Adipose tissue (tissue), 3 donors: ENCODE data around the gene RALGAPA2. TPM values are rescaled to one million over a fixed set of nuclear protein-coding genes. Genes with fewer than 3 reads are reported as not detected.

Experiments
- H3K27ac ChIP-seq: one replicate; pipeline ENCODE4 v1.5.1; 2013; ENCODE audit warnings: low read depth, low read length
- WGBS, 3 donors: extraction: QIAGEN DNeasy Blood & Tissue Kit; methylation state at CpG; one replicate each; pipeline ENCODE4 v1.1.7; 2013; 5-methylcytosine and 5-hydroxymethylcytosine counted together
- polyA plus RNA-seq, 3 donors: library from polyadenylated mRNA; stranded (reverse); fragments of 200-250 nt; gene quantifications; one replicate each; pipeline ENCODE4 v1.2.3, GENCODE V29; 2013
- donor health status: healthy with polysubstance abuse.
- donor health status: Bipolar disorder and iron deficiency.
- donor health status: healthy.

Gene RALGAPA2
- polyA plus RNA-seq, 3 donors, result 12.3 to 21.7 (median 12.6) TPM

DNA sequence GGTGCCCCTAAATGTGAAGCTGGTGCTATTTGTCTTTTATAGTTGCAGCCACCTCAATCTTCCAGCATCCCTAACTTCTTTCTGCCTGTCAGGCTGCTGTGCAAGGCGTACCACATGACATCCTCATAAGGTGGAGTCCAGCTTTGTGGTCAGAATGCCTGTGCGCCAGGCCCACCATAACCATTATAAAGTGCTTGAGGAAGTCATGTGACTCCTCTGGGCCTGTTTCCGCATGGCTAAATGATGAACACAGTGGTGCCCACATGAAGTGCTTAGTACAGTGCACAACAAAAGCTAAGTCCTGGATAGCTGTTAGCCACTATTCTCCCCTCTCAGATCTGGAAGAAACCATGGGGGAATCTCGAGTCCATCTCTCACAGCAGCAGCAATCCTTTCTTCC, 268.9 kb downstream of the RALGAPA2 start:
- no peak overlapping the region for H3K27ac ChIP-seq
- 70 to 90% (median 77%) methylated on average over 4 of the region's 4 CpGs for WGBS, 3 donors

DNA sequence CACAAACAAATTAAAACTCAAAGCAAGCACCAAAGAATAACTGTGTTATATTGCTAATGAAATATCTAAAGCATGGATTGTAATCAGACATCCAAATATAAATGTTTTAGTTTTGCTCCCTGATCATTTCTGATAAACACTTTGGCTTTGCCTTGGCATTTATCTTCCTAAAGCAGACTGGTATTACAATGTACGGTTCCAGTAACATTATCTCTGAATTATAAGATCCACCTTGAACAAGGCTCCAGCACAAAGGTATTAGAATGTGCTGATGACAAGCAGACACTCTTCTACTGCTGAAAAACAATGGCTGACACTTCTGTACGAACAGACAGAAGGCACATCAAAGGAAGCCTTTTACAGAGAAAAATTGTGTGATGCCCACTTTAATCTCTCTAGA, 270.0 kb downstream of the RALGAPA2 start:
- no peak overlapping the region for H3K27ac ChIP-seq
- 89 to 92% (median 89%) methylated on average over 2 of the region's 2 CpGs for WGBS, 3 donors

DNA sequence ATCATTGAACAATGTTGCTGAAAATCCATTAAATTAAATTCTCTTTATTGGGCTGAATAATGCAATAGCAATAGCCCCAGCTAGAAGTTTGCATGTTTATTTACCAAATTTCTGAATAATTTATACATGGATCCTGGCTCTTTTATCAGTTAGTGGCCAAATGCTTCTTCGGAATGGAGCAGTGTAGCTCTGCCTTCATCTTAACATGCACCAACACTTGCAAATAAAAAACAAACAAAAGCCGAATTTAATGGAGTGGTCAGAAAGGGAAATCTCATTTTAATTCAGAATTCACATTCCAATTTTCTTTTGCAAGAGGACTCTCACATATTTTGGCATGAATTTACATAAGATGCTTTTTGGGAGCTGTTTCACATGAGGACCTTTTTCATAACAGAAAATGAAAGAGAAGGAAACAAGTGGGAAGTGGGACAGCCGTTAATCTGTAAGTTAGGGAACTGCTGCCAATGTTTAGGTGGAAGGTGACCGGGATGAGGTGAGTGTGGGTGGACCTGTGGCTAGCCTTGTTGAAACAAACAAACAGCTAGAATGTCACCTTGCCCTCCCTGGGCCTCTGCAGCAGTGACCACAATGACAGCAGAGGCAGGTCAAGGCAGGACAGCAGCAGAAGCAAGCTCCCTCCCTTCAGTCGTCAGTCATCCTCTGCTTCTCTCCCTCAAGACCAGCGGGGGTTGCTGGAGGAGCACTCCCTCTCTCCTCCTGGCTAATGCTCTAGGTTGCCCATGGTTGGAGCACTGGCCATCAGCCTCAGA, 271.4 kb downstream of the RALGAPA2 start:
- H3K27ac ChIP-seq, result no peak overlapping the region
- 30 to 52% (median 48%) methylated on average over 6 of the region's 6 CpGs for WGBS, 3 donors

DNA sequence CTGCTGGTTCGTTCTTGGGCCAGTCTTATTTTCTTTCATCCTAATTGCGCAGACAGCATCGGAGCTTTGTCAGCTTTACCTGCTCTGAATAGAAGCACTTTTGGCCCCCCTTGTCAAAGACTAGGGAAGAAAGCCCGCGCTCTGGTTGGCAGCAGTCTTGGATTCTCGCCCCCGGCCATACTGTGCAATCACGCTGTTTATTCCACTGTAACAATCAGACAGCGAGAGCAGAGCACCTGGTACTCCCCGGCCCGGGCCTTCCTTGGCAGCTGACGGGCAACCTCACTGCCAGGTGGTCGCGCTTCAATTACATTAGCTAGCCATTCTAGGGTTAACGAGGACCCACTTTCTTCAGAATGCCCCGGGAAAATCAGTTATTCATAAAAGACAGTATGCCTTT, 272.0 kb downstream of the RALGAPA2 start:
- WGBS, 3 donors, result 41 to 95% (median 93%) methylated on average over 16 of the region's 16 CpGs
- no peak overlapping the region for H3K27ac ChIP-seq

DNA sequence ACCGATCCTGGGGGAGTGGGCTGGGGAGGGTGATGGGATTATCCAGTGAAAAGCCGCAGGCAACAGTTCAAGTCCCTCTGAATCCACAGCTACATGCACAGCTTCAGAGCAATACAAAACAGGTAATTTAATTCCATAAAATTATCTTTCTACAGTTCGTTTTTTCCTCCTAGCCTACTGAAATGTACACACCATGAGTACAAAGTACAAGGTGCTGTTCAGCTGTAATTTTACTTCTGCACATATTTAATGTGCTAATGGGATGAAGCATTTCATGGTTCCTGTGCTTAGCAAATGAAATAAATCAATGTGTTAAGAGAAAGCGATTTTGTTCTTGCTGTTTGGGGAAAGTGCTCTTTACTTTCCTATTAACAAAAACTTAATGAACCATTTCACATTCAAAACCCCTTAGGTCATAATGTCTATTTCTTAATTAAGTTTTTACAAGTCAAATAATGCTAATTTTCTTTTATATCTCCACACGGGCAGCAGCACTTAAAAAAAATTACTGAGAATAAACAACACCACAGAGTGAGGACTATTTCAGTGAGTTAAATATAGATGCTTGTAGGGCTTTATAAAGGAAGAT, 272.7 kb downstream of the RALGAPA2 start:
- 40 to 93% (median 85%) methylated on average over 5 of the region's 5 CpGs for WGBS, 3 donors
- no peak overlapping the region for H3K27ac ChIP-seq

DNA sequence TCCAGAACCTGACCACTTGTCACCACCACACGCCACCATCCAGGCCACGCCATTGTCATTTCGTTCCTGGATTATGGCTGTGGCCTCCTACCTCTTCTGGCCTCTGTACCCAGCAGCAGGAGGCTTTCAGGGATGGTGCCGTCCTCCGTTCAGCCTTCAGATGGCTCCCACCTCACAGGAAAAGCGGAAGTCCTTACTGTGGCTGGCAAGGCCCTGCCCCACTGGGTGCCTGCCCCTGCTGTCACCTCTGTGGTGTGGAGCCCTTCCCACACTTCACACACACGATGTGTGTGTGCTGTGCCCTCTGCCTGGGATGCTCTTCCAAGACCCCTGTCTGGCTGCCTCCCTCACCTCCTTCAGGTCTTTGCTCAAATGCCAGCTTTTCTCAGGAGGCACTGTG, 275.1 kb downstream of the RALGAPA2 start:
- 92 to 98% (median 97%) methylated on average over 7 of the region's 7 CpGs for WGBS, 3 donors

DNA sequence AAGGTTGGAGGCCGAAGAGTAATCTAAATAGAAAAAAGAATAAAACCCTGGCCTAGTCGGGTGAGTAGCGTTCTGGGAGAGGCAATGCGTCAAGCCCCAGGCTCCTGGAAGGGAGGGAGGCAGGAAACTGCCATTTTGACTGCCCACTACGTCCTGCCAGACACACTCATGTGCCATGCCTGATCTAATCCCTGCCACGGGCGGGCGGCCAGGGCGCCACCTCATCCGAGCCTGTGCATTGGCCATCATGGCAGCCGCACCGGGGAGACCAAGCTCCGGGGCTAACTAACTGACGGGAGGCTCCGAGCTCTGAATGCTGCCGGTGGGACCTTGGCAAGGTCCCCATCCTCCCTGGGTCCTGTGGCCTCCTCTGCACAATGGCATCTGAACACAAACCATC, 275.8 kb downstream of the RALGAPA2 start:
- no peak overlapping the region for H3K27ac ChIP-seq
- WGBS, 3 donors, result 95 to 97% (median 96%) methylated on average over 16 of the region's 16 CpGs

More for the DNA sequence above, 275.1 kb downstream of the RALGAPA2 start:
- no peak overlapping the region for H3K27ac ChIP-seq

DNA sequence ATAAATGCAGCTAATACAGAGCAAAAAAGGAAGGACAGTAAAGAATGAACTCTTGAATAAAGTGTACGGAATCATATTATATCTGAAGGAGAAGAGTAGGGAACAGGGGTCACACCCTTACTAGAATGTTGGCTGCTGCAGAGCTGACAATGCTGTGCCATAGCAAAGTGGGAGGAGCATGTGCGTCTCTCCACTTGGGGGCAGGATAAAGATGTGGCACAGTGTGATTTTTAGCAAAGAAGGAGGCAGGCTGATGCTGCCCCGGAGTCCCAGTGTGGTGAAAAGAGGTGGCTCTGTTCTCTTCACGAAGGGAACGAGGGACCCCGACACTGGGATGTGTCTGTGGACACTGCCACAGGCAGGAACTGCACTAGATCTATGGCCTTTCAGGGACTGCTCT, 277.0 kb downstream of the RALGAPA2 start:
- WGBS, 3 donors, result 85 to 89% (median 87%) methylated on average over 6 of the region's 6 CpGs
- H3K27ac ChIP-seq, result no peak overlapping the region

DNA sequence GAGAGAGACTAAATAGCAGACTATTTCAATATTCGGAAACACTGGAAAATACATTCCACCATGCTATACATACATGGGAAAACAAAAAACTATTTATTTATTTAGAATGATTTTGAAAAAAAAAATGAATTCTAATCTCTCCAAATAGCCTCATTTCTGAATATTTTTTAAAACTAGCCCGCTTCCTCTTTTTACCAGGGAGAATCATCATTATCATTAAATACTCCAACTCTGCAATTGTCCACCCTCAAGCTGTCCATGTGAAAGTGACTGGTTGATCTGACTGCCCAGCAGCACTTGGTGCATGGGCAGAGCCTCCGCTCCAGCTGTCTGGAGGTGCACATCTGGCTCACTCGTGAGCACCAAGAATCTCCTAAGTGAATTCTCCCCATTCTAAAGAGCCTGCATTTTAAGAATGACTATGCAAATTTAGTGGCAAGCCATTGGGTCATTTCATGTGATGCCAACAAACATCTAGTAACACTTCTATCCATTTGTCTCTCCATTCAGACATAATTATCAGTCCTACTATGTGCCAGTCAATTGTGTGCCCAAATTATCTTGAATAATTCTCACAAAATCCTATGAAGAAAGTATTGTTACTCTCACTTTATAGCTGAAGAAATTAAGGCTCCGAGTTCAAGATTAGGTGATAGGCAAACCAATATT, 279.7 kb downstream of the RALGAPA2 start:
- H3K27ac ChIP-seq, result no peak overlapping the region
- 95 to 98% (median 95%) methylated on average over 5 of the region's 5 CpGs for WGBS, 3 donors

DNA sequence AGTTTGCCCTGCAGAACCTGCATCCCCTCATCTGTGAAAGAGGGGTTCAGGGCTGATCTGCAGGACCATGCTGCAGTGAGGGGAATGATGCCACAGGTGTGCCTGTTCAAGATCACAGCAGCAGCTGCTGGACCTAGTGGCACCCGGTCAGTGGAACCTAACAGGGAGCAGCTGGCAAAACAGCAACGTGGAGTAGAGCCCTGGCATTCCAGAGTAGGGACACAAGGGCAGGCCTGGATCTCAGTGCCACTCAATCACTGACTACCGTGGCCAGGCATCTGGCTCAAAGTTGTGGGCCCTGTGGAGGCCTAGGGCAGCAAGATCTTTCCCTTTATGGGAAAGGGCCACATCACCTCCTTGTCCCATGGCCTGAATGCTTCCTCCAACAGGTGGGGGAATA, 282.4 kb downstream of the RALGAPA2 start:
- WGBS, 3 donors, result 86 to 89% (median 86%) methylated on average over 3 of the region's 3 CpGs
- no peak overlapping the region for H3K27ac ChIP-seq

DNA sequence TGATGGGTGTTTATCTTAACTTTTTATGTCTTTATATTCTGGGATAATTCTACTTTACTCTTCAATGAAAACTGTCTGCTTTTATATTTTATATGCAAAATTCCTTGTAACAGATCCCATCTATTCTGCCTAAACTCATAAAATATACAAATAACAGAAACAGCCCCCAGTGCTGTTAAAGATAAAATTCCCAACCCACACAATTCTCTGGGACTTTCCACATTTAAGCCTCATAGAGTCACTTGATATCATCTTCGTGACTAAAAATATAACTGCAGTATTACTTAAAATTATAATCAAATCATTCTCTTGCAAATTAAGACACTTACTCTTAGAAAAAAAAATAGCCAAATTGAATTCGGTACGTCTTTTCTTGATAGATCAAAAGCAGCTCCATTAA, 284.4 kb downstream of the RALGAPA2 start:
- H3K27ac ChIP-seq, result no peak overlapping the region
- 82 to 90% (median 89%) methylated on average over 3 of the region's 3 CpGs for WGBS, 3 donors

DNA sequence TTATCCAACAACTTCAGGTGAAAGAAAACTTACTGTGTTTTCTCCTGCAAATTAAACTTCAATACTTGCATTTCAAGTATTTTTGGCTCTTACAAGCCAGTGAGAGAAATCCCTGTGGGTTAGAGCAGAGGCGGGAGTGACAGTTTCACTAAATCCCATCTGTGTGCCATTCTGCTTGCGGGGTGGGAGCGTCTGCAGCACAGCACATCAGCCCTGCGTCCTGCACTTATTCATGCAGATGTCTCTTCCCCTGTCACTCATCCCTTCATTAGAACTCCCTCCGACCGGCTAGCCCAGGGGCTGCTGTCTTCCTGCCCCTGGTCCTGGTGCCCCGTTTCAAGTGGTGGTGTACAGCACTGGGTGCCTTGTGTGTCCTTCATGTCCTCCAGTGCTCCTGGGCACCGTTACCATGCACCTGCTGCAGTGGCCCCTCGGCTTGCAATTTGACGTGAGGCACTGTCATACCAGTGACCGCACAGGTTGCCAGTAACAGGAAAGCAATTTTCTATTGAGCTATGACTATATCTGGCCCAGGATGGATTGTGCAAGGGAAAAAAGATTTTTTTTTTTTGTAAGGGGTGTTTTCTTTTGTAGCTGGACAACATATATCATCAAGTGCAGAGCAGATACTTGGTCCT, 285.1 kb downstream of the RALGAPA2 start:
- WGBS, 3 donors, result 83 to 92% (median 84%) methylated on average over 11 of the region's 11 CpGs
- H3K27ac ChIP-seq, result no peak overlapping the region

DNA sequence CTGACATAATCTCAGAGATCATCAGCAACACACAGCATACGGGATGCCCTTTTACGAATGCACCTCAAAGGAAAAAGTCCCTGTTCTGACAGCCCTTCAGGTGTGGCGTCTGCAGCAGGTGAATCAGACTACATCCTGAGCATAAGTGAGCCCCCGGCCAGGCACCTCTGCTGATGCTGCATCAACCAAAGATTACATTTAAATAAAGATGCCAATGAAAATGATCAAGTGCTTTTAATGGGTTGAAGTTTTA, 285.9 kb downstream of the RALGAPA2 start:
- 83 to 100% (median 97%) methylated on average over 4 of the region's 4 CpGs for WGBS, 3 donors
- no peak overlapping the region for H3K27ac ChIP-seq

DNA sequence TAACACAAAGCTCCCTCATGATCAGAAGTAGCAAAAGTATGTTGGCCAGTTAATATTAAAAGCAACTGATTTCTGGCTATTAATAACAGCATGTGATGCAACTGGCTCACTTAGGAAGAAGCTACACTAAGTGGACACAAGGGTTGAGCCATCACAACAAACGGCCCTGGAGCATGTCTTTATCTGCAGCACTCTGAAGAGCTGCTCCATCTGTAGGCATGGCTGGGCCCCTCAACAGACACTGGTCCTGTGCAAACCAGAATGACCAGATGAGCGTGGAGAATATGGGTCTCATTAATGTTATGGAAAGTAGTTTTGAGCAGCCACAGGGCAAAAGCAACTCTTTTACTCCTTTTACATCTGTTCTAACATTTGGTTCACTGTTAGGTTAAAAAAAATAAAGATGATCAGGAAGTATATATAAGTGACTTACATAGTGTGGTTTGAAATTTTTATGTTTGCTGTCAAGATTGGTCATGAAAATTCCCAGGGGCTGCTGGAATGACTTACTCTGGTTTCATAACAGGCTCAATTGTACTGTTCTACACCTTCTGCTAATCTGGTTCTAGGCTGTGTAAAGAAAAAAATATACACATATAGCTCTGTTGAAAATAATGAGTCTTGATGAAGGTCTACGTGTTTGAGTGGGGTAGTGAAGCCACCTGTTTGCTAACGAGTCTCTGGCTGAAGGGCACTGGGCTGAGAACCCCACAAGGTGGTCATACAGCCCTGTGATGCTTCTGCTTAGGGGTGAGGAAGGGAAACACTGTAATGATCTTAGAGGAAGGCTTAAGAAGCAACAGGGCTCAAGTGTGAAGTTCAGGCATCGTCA, 286.4 kb downstream of the RALGAPA2 start:
- H3K27ac ChIP-seq, result no peak overlapping the region
- WGBS, 3 donors, result 79 to 85% (median 82%) methylated on average over 5 of the region's 5 CpGs

DNA sequence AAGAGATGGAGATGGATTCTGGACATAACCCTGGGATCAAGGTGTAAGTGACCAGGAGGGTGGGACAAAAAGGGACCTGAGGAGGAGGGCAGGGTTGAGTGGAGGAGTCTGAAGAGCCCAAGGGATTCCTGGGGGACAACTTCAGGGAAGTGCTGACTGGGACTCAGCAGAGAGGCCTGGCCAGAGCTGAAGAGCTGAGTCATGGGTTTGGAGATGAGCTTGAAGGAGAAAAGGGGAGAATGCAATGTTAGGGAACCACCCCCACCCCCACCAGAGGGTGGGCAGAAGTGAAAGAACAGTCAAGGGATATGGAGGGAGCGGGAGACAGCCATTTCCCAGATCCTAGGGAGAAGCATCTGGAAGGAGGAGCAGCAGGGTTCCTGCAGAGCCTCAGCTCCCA, 289.3 kb downstream of the RALGAPA2 start:
- H3K27ac ChIP-seq, result no peak overlapping the region
- 91 to 100% (median 97%) methylated on average over 1 of the region's 1 CpG for WGBS, 3 donors

DNA sequence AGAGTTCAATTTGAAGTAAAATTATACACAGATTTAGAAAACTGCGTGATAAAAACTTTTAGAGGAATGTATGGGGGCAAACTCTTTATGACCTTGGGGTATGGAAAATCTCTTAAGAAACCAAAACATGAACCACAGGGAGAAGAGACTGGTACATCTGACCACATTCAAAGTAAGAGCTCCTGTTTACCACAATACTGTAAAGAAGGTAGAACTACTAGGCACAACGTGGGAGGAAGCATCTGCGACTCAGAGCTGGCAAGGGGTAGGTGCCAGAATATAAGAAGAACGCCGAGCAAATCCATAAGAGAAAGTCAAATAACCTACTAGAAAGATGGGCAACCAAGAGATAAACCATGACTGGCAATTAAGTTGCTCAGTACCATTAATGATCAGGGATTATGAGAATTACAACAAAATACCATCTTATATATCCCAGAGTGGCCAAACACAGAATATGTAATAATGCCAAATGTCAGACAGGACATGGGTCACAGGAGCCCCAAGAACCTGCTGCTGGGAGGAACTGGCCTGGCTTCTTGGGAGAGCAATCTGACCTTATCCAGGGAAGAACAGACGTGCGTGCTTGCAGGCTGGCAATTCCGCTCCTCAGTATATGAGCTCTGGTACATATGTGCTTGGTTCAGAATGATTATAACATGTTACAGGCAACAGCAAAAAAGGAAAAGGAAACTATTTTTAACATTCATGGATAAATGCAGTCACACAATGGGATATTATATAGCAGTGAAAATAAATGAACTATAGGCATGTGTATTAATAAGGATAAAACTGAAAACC, 294.4 kb downstream of the RALGAPA2 start:
- H3K27ac ChIP-seq, result no peak overlapping the region
- 91 to 94% (median 91%) methylated on average over 8 of the region's 8 CpGs for WGBS, 3 donors

DNA sequence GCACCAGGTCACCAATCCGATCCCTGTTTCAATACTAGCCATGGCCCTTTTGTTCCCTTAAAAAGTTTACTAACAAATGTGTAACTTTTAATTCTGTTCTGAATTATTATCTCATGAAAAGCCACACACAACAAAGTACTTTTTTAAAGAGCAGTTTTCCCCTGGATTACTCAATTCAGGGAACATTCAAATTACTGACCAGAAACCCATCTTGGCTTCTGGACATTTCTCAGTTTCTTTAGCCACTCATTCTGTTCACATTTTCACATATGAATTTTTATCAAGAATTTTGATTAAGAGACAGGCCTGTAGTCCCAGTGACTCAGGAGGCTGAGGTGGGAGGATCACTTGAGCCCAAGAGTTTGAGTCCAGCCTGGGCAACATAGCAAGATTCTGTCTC, 297.1 kb downstream of the RALGAPA2 start:
- 97 to 100% (median 98%) methylated on average over 1 of the region's 1 CpG for WGBS, 3 donors

More for the DNA sequence above, 297.1 kb downstream of the RALGAPA2 start:
- H3K27ac ChIP-seq, result no peak overlapping the region
